H9 (cell line): ENCODE results near the gene OTUD3. TPM values are rescaled to one million over a fixed set of nuclear protein-coding genes. Genes with fewer than 3 reads are reported as not detected.

Experiments used
- DNase-seq: peaks from one replicate; pipeline ENCODE4 v3.0.0-alpha.2; 2017
- H2AFZ ChIP-seq: one replicate; pipeline ENCODE4 v1.6.1; 2013; ENCODE audit warnings: mild to moderate bottlenecking, low read length, control low read depth, moderate library complexity
- H2AK5ac ChIP-seq: 2 replicates; pipeline ENCODE4 v1.6.1; 2013; ENCODE audit warnings: low read length, control low read depth, mixed read lengths; ENCODE audit not compliant: insufficient read length
- H2BK120ac ChIP-seq: one replicate; pipeline ENCODE4 v1.6.1; 2013; ENCODE audit warnings: low read depth, mild to moderate bottlenecking, low read length, control low read depth, inconsistent platforms; ENCODE audit not compliant: poor library complexity, severe bottlenecking
- H2BK12ac ChIP-seq: 2 replicates; pipeline ENCODE4 v1.6.1; 2013; ENCODE audit warnings: low read length, control low read depth, mixed read lengths, low read depth; ENCODE audit not compliant: insufficient read length
- H2BK15ac ChIP-seq: 2 replicates; pipeline ENCODE4 v1.6.1; 2013; ENCODE audit warnings: low read depth, low read length, control low read depth
- H2BK20ac ChIP-seq: one replicate; pipeline ENCODE4 v1.6.1; 2013; ENCODE audit warnings: low read depth, mild to moderate bottlenecking, low read length, control low read depth, inconsistent platforms; ENCODE audit not compliant: poor library complexity, severe bottlenecking
- H2BK5ac ChIP-seq: 2 replicates; pipeline ENCODE4 v1.6.1; 2013; ENCODE audit warnings: low read length, control low read depth, mixed read lengths; ENCODE audit not compliant: insufficient read length
- H3K14ac ChIP-seq: 2 replicates; pipeline ENCODE4 v1.6.1; 2013; ENCODE audit warnings: low read length, control low read depth; ENCODE audit not compliant: insufficient read depth
- H3K18ac ChIP-seq: 2 replicates; pipeline ENCODE4 v1.6.1; 2013; ENCODE audit warnings: low read depth, mild to moderate bottlenecking, mixed read lengths, low read length, control low read depth; ENCODE audit not compliant: insufficient read length
- H3K23ac ChIP-seq: 2 replicates; pipeline ENCODE4 v1.6.1; 2013; ENCODE audit warnings: low read length, control low read depth, mixed read lengths, low read depth; ENCODE audit not compliant: insufficient read length
- H3K23me2 ChIP-seq: 2 replicates; pipeline ENCODE4 v1.6.1; 2013; ENCODE audit warnings: low read depth, mild to moderate bottlenecking, mixed read lengths, low read length, control low read depth; ENCODE audit not compliant: insufficient read length, poor library complexity, severe bottlenecking
- H3K27ac ChIP-seq: 2 replicates; pipeline ENCODE4 v1.5.1; 2013; ENCODE audit warnings: low read length, control low read depth, mixed read lengths, low read depth; ENCODE audit not compliant: insufficient read length
- H3K27me3 ChIP-seq: 2 replicates; pipeline ENCODE4 v1.6.1; 2013; ENCODE audit warnings: low read length, control low read depth, inconsistent platforms; ENCODE audit not compliant: insufficient read depth
- H3K4ac ChIP-seq: 2 replicates; pipeline ENCODE4 v1.6.1; 2013; ENCODE audit warnings: low read depth, mild to moderate bottlenecking, control low read depth, inconsistent platforms, low read length, moderate library complexity
- H3K4me1 ChIP-seq: 2 replicates; pipeline ENCODE4 v1.6.1; 2013; ENCODE audit warnings: low read length, control low read depth, inconsistent platforms; ENCODE audit not compliant: insufficient read depth
- H3K4me2 ChIP-seq: 2 replicates; pipeline ENCODE4 v1.6.1; 2013; ENCODE audit warnings: low read length, control low read depth, mixed read lengths; ENCODE audit not compliant: insufficient read length, insufficient read depth
- H3K56ac ChIP-seq: 2 replicates; pipeline ENCODE4 v1.6.1; 2013; ENCODE audit warnings: low read depth, mild to moderate bottlenecking, mixed read lengths, low read length, control low read depth; ENCODE audit not compliant: insufficient read length
- H3K79me1 ChIP-seq: 2 replicates; pipeline ENCODE4 v1.6.1; 2013; ENCODE audit warnings: low read depth, mild to moderate bottlenecking, moderate library complexity, low read length, control low read depth, inconsistent platforms; ENCODE audit not compliant: insufficient read depth, poor library complexity, severe bottlenecking
- H3K79me2 ChIP-seq: 2 replicates; pipeline ENCODE4 v1.6.1; 2013; ENCODE audit warnings: low read length, control low read depth, inconsistent platforms; ENCODE audit not compliant: insufficient read depth
- H3K9ac ChIP-seq: 2 replicates; pipeline ENCODE4 v1.6.1; 2013; ENCODE audit warnings: low read length, control low read depth, mixed read lengths; ENCODE audit not compliant: insufficient read length; ENCODE audit errors: extremely low read depth
- H3K9me3 ChIP-seq: one replicate; pipeline ENCODE4 v1.6.1; 2013; ENCODE audit warnings: low read depth, low read length, inconsistent platforms; ENCODE audit not compliant: control insufficient read depth
- H3T11ph ChIP-seq: one replicate; pipeline ENCODE4 v1.6.1; 2013; ENCODE audit warnings: mild to moderate bottlenecking, low read length, control low read depth, inconsistent platforms
- H4K20me1 ChIP-seq: one replicate; pipeline ENCODE4 v1.6.1; 2013; ENCODE audit not compliant: control insufficient read depth, insufficient read length, insufficient read depth
- H4K5ac ChIP-seq: 2 replicates; pipeline ENCODE4 v1.6.1; 2013; ENCODE audit warnings: low read depth, mild to moderate bottlenecking, mixed read lengths, low read length, control low read depth; ENCODE audit not compliant: insufficient read length
- H4K8ac ChIP-seq: replicated peaks from 2 replicates; pipeline ENCODE4 v1.6.1; 2013; ENCODE audit warnings: low read length, control low read depth, mixed read lengths, low read depth; ENCODE audit not compliant: insufficient read length
- H4K91ac ChIP-seq: 2 replicates; pipeline ENCODE4 v1.6.1; 2013; ENCODE audit warnings: low read depth, mild to moderate bottlenecking, moderate library complexity, mixed read lengths, low read length, control low read depth; ENCODE audit not compliant: insufficient read length
- H3K27ac Mint-ChIP-seq, 3 experiments: 2 replicates in 2 of 3; 3 replicates in 1 of 3; pipeline ENCODE4 v1.8.0; 2020 to 2021; ENCODE audit warnings: mixed read lengths in 3 of 3, mild to moderate bottlenecking in 1 of 3, moderate library complexity in 1 of 3
- H3K27me3 Mint-ChIP-seq: 2 replicates; pipeline ENCODE4 v1.8.0; 2021; ENCODE audit warnings: low read depth, mild to moderate bottlenecking, moderate library complexity, mixed read lengths
- H3K36me3 Mint-ChIP-seq, 3 experiments: 2 replicates in 2 of 3; 3 replicates in 1 of 3; pipeline ENCODE4 v1.8.0; 2020 to 2021; ENCODE audit warnings: low read depth in 3 of 3, mixed read lengths in 3 of 3; ENCODE audit not compliant: insufficient read depth in 1 of 3
- H3K4me1 Mint-ChIP-seq, 2 experiments: 2 replicates each; pipeline ENCODE4 v1.8.0; 2020; ENCODE audit warnings: mixed read lengths in 2 of 2
- H3K4me3 Mint-ChIP-seq, 2 experiments: 2 replicates in 1 of 2; 3 replicates in 1 of 2; pipeline ENCODE4 v1.8.0; 2020 to 2021; ENCODE audit warnings: mild to moderate bottlenecking in 2 of 2, mixed read lengths in 2 of 2, moderate library complexity in 1 of 2
- H3K9me3 Mint-ChIP-seq, 2 experiments: 2 replicates in 1 of 2; 3 replicates in 1 of 2; pipeline ENCODE4 v1.8.0; 2020; ENCODE audit warnings: mild to moderate bottlenecking in 2 of 2, mixed read lengths in 2 of 2, moderate library complexity in 1 of 2
- CTCF ChIP-seq: fragments of 200-600 bp; sonication (generic); conservative IDR thresholded peaks from 3 replicates; pipeline ENCODE4 v1.8.0; 2021; ENCODE audit warnings: antibody characterized with exemption, mild to moderate bottlenecking
- WGBS: extraction: QIAGEN DNeasy Blood & Tissue Kit; methylation state at CpG from one replicate; pipeline ENCODE4 v1.1.7; 2013; ENCODE audit warnings: missing lambda C conversion rate, low lambda C conversion rate, mixed read lengths; ENCODE audit not compliant: insufficient read length; ENCODE audit errors: extremely low coverage; 5-methylcytosine and 5-hydroxymethylcytosine counted together
- total RNA-seq: library from RNA; stranded (reverse); gene quantifications from 2 replicates; pipeline ENCODE4 v1.2.1, GENCODE V29; 2021

Gene OTUD3
- total RNA-seq, 1 experiment from 2014 or later = 12.0 TPM

DNA sequence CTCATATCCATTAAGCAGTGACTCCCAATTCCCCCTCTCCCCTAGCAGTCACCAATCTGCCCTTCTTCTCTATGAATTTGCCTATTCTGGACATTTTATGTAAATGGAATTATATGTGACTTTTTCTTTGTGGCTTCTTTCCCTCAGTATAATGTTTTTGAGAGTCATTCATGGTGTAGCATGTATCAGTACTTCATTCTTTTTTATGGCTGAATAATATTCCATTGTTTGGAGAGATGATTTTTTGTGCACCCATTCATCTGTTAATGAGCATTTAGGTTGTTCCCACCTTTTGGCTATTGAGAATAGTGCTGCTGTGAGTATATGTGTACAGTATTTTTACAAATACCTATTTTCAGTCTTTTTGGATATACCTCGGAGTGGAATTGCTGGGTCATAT is 19.5 kb downstream of the OTUD3 start:
- Histone ChIP-seq H2AK5ac (no peak overlapping the region), H2BK12ac (no peak overlapping the region), H3K14ac (no peak overlapping the region), H4K20me1 (no peaks in the 10 kb centered on the region), H2BK5ac (no peak overlapping the region), H3K23ac (no peak overlapping the region), H4K8ac (no peak overlapping the region), H3K4me2 (no peak overlapping the region), H3K4me1 (no peaks in the 10 kb centered on the region), H3K27me3 (no peaks in the 10 kb centered on the region), H2AFZ (no peak overlapping the region), H3K27ac (no peak overlapping the region), H2BK120ac (no peak overlapping the region), H2BK15ac (no peak overlapping the region), H3K56ac (no peak overlapping the region), H4K91ac (no peak overlapping the region), H3K18ac (no peak overlapping the region), H4K5ac (no peak overlapping the region), H3K23me2 (no peaks in the 10 kb centered on the region), H3K79me2 (no peaks in the 10 kb centered on the region), H3K79me1 (no peaks in the 10 kb centered on the region), H2BK20ac (no peak overlapping the region), H3K9me3 (no peaks in the 10 kb centered on the region), H3K4ac (no peak overlapping the region), H3K9ac (no peak overlapping the region), H3T11ph (no peak overlapping the region)
- no peak for DNase-seq
- no CpG with 5 or more reads among the region's 1 CpG for WGBS
- H3K4me3 Mint-ChIP-seq = no peak overlapping the region
- no peaks in the 10 kb centered on the region for H3K9me3 Mint-ChIP-seq
- H3K36me3 Mint-ChIP-seq = peaks cover 41 to 75% (median 71%) of the 10 kb centered on the region in 3 experiments; a peak in 6 of 7 replicates
- no peaks in the 10 kb centered on the region for H3K4me1 Mint-ChIP-seq
- TF ChIP-seq CTCF = no peak
- no peak overlapping the region for H3K27ac Mint-ChIP-seq
- H3K27me3 Mint-ChIP-seq = no peaks in the 10 kb centered on the region
